ENCODE measurements around the gene TMEM82.
"Not testable (repeated sequence)": the region's sequence is repeated elsewhere in the genome, so short reads cannot be mapped to it uniquely, and the experiment has no call there.

Gene TMEM82

DNA sequence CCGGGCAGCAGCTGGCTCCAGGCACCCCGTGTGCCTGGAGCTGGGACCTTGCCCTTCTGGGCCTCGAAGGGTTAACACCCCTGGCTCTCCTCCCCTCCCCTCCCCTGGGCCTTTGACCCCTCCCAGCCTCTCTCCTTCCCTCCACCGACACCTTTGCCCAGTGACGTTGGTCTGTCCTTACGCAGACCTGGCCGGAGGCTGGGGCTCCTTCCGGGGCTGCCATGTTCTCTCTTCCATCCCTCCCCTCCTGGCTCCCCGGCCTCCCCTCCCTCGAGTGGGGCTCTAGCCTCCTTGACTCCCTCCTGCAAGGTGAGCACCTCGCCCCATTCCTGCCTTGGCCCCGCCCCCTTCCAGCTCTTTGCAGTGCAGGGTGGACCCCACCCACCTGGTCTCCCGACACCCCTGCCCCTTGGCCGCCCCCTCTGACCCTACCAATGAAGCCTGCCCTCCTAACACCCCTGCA lies at the start of gene TMEM82:
TMEM82 (plus strand) TSS at position 161 of the 463 bp plus-strand sequence; CDS start at position 222, 61 bp downstream.
- H3K4me3 ChIP-seq (ENCODE audit: low read depth, low read length), result no peak within 1 kb of the TSS
- TF ChIP-seq CTCF (IDR thresholded peaks at IDR 0.05; ENCODE audit: control insufficient read depth, extremely low read depth, insufficient read depth), result no peak
- no peak for DNase-seq (ENCODE audit: low read depth)

GRCh38 chr1:15693371-15693770 lies 48.9 kb upstream of the TMEM82 start:
- H3K4me3 ChIP-seq (ENCODE audit: low read depth, low read length), result no peak overlapping the region
- no peak for DNase-seq (ENCODE audit: low read depth)
- no peak for TF ChIP-seq CTCF (IDR thresholded peaks at IDR 0.05; ENCODE audit: control insufficient read depth, extremely low read depth, insufficient read depth)

- no peak for TF ChIP-seq CTCF (IDR thresholded peaks at IDR 0.05; ENCODE audit: control insufficient read depth, extremely low read depth, insufficient read depth)
- DNase-seq (ENCODE audit: low read depth), result no peak
- no peak overlapping the region for H3K4me3 ChIP-seq (ENCODE audit: low read depth, low read length)
These were observed 45.3 kb upstream of the TMEM82 start for GRCh38 chr1:15696956-15697521.

DNA sequence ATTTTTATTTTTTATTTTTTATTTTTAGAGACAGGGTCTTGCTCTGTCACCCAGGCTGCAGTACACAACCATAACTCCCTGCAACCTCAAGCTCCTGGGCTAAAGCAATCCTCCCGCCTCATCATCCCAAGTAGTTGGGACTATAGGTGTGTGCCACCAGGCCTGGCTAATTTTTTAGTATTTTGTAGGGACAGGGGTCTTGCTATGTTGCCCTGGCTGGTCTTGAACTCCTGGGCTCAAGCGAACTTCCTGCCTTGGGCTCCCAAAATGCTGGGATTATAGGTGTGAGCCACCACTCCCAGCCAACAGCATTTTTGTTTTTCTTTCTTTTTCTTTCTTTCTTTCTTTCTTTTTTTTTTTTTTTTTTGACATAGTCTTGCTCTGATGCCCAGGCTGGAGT lies 44.1 kb upstream of the TMEM82 start:
- TF ChIP-seq CTCF (IDR thresholded peaks at IDR 0.05; ENCODE audit: control insufficient read depth, extremely low read depth, insufficient read depth), result no peak
- H3K4me3 ChIP-seq (ENCODE audit: low read depth, low read length), result no peak overlapping the region
- DNase-seq (ENCODE audit: low read depth), result no peak

DNA sequence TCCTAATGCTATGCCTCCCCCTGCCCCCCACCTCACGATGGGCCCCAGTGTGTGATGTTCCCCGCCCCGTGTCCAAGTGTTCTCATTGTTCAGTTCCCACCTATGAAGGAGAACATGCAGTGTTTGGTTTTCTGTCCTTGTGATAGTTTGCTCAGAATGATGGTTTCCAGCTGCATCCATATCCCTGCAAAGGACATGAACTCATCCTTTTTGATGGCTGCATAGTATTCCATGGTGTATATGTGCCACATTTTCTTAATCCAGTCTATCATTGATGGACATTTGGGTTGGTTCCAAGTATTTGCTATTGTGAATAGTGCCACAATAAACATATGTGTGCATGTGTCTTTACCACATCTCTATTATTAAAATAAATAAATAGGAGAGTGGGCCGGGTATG lies 43.0 kb upstream of the TMEM82 start:
- H3K4me3 ChIP-seq (ENCODE audit: low read depth, low read length); DNase-seq (ENCODE audit: low read depth): not testable (repeated sequence)

DNA sequence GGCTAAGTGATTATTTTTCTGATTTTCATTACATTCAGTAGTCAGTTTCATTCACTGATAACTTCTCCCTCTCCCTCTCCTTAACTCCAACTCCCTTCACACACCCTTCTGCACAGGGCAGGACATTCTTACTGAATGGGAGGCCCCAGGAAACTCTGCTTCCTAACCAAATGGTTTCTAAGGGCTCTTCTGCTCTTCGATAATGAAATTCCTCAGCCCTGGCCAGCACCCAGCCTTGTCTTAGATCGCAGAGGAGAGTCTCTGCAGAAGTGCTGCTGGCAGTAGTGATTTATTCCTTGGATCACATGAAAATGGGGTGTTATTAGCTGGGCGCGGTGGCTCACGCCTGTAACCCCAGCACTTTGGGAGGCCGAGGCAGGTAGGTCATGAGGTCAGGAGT lies 41.8 kb upstream of the TMEM82 start:
- no peak for DNase-seq (ENCODE audit: low read depth)
- TF ChIP-seq CTCF (IDR thresholded peaks at IDR 0.05; ENCODE audit: control insufficient read depth, extremely low read depth, insufficient read depth), result no peak
- H3K4me3 ChIP-seq (ENCODE audit: low read depth, low read length), result no peak overlapping the region

DNA sequence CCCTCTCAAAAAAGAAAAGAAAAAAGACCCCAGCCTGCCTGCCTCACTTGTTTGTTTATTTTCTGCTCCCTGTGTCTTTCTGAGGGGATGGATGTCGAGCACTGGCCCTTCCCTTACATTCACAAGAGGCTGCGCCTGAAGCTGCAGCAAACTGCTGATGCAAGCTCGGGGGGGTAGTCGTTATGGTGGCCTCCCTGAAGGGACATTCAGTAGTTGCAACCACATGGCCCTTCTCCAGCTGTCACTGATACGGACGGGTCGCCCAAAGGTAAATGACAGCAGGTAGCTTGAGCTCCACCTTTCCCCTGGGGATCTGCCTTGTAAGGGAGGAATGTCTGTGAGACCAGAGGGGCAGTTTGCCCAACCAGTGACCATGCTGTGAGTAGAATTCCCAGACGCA lies 40.5 kb upstream of the TMEM82 start:
- no peak for DNase-seq (ENCODE audit: low read depth)
- no peak overlapping the region for H3K4me3 ChIP-seq (ENCODE audit: low read depth, low read length)
- TF ChIP-seq CTCF (IDR thresholded peaks at IDR 0.05; ENCODE audit: control insufficient read depth, extremely low read depth, insufficient read depth), result no peak
